CD4-positive, alpha-beta T cell treated with Interleukin-15 for 4 hours (primary cell): Measurements from ENCODE around the gene RAB17.
"Not testable (repeated sequence)": the region's sequence is repeated elsewhere in the genome, so short reads cannot be mapped to it uniquely, and the experiment has no call there.

Experiments used
- DNase-seq: peaks from one replicate; pipeline ENCODE4 v3.0.0-alpha.2; 2020; ENCODE audit warnings: low spot score

The RAB17 gene

DNA sequence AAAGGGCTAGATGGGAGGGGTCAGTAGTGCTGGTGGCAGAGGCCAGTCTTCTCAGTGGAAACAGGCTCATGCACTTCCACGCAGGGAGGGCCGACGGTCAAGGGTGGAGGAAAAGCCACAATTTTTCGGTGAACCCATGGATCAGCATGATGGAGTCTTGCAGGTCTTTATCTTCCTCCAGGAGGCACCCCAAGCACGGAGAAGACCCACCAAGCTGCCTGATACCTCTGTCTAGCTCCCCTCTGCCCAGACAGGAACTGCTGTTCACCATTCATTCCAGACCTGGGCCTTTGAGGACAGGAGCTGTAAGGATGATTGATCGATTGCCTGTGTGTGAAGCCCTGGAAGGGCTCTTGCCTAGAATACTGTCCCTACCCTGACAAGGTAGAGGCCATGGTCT, 34.0 kb upstream of the RAB17 start:
- DNase-seq = no peak

DNA sequence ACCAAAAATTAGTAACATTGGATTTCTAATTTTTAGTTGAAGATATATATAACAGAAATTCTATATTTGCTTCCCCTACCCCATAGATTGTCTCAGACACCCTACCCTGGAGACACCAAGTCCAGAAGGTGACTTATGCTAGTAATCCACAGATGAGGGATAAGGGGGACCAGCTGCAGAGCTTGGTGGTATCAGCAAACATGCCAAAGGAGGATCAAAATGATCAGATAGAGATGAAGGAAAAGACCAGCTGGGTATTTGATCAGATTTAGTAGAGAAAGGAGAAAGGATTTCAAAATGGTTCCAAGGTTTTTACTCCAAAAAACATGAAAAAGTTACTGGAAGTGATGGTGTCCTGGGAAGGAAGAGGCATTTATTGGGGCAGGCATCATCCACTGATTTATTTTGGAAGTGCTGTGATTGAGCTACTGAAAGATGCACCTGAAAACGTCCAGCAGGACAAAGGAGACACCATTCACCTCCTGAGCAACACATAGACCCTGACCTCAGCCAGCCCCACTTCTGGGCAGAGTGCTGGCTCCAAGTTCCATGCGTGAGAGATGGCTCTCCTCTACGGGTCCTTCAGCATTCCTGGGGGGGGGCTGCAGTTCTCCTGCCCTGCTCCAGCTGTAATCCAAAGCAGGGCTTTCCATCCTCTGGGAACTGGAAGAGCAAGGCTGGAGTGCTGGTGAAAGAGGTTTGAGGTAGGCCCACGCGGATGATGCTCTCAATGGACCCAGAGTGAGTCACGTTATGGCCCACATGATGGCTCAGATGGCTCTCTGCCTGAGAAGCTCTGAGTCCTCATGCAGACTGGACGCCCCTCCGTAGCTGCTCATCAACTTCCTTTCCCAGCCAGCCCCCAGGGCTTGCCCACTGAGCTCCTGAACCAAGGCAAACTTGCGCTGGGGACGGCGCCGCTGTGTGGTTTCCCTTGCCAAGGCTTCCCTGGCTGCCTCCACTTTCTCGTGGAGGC, 33.2 kb upstream of the RAB17 start:
- no peak for DNase-seq

DNA sequence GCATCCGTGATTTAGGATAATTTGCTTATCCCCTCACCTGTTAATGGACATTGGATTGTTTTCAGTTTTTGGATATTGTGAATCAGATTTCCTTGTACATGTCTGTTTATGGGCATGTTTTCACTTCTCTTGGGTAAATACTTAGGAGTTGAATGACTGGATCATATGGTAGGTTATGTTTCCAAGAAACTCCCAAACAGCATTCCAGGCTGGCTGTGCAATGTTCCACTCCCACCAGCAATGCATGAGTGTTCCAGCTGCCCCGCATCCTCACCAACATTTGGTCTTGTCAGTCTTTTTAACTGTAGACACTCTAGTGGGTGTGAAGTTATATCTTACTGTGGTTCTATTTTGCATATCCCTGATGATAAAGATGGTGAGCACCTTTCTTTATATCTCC, 27.9 kb upstream of the RAB17 start:
- DNase-seq = no peak

DNA sequence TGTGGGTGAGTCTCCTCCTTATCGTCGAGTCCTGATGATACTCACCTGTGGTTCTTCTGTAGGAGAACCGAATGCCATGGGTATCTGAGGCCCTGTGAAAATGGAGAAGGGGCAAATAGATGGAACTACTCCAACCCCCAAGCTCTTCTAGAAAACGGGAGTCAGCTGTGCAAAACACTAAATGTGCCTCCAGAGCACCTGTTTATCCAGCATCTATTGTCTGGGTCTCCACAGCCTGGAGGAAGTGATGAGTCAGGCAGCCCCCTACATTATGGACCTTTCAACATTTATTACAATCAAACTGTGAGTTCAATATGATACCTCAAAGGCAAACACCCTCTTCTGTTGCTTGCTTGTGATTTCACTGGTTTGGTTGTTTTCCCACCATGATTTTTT, 27.1 kb upstream of the RAB17 start:
- no peak for DNase-seq

DNA sequence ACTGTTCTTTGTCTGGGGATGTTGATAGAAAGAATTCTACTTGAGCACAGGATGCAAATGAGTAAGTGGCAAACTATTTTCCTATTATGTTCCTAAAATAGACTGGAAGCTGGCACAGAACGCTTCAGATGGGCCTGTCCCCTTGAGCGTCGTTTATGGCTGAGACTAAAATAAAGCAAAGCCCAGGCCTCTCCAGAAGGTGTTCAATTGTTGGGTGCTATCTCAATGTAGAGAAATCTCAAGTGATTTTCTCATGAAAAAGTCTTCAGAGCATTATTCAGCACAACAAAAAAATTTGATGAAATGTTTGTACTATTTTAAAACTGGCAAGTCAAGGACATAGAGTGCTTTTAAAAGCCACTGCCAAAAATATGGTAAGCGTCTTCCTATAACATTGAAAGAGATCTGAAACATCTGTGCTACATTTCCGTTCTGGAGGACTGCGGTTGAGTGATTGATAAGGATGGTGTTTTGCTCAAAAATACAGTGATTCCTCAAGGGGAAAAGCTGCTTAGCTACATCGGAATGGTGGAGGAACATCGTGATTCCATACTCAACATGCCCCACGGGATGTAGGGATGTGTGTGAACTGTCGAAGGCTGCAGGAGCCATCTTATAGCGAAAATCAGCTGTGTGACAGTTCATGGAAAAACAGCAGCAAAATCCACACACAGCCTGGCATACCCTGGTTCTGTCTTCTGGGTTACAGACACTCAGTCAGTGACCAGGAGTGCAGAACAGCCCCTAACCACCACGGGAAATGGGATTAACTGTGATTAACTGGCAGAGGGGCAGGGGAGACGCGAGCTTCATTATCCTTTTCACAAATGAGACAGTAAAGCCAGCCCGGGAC, 26.4 kb upstream of the RAB17 start:
- no peak for DNase-seq

DNA sequence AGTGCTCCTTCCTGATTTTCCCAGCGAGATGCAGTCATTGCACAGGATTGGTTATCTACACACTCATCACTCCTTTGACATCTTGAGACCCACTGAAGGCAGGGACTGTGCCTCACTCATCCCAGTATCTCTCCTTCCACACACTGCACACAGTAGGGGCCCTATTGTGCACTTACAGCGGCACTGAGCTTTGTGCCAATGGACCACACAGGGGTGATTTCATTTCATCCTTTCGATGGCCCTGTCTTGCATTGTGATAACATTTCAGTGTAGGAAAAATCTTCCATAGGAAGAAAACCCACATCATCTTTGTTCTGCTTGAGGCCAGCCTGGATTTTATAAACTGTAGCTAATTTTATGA, 25.8 kb upstream of the RAB17 start:
- DNase-seq = no peak

DNA sequence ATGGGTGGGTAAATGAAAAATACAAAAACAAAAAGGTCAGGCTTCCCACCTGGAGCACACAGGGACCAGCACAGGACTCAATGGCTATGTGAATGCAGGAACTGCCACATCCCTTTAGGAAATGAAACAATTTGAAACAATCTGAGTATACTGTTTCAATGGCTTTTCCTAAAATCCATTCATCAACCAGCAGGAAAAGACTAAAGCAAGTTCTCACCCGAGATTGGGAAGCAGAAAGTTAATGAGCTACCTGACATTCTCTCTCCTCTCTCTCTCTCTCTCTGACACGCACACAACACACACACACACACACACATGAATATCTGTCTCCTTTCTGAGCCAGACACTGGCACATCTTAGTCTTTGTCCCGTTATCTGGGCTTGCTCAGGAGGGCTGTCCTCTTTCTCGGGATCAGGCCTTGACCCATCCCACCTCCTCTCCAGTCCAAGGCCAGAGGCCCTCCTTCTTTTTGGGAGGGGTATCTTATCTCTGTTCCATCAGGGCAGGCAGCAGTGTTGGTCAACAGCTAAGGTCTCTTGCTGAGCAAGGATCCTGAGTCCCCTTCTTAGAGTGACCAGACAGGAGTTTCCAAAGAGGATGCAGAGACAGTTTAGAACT, 25.2 kb upstream of the RAB17 start:
- DNase-seq = no peak

DNA sequence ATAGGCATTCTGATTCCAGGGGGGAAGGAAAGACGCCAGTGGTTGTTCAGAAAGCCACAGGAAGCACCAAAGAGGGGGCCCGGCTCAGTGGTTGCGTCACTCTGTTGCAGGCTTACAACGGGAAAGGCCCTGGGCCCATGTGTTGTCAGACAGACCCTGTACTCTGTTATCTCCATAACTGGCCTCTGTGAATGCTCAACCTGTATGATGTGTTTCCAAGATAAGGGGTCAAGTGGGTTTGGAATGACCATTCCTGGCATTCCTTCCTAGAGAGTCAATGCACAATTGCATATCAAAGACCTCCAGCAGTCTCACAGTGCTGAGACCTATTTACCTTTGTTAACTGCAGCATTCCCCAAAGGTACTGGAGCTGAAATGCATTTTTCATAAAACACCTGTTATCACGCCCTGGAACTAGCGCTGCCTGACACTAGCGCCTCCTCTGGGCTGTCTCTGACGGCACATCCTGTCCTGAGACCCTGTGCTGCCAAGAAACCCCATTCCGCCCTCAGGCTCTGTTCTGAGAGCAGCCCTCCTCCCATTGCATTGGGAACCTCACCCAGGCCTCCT, 23.7 kb upstream of the RAB17 start:
- DNase-seq = no peak

DNA sequence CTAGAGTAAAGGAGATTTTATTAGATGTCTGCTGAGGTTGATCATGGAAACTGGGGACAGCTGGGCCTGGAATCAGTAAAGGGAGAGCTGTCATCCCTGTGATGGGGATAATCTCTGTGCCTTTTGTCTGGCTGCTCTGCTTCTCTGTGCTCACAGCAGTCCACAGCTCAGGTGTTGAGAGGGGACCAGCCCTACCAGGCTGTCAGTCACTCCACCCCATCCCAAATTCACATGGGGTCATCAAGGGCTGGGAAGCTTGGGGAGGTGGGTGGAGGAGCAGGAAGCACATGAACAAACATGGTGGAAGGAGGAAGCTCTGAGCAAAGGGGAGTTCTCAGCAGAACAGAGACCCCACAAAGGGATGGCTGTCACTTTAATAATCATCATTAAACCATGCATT, 23.1 kb upstream of the RAB17 start:
- no peak for DNase-seq

DNA sequence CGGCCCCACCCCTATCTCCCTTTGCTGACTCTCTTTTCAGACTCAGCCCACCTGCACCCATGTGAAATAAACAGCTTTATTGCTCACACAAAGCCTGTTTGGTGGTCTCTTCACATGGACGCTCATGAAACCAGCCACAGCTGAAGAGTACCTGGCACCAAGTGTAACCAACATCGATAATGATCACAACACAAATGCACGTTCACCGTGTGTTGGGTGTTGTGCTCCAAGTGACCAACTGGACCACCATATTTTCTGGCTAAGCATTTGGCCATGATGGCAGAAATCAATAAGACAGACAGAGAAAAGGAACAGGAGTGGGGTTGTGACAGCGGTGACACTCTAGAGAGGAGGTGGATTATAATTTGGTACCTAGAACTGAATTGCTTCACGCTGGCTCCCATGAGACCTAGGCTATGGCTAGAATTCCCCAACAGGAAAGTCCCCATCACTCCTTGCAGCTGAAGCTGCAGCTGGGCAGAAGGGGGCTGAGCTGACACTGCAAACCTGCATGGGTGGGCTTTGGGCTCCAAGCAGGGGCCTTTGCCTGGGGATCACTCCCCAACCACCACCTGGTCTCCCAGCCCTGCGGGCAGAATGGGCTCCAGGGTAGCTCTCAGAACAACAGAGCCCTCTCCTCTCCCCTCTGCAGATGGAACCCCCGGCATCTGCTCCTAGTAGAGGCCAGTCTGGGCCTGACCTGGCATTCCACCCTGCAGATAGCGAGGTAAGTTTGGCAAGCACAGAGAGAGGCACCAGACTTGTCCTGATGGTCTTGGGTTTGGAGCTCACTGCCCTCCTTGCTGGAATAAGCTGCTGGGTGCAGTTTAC, 22.2 kb upstream of the RAB17 start:
- DNase-seq = no peak

DNA sequence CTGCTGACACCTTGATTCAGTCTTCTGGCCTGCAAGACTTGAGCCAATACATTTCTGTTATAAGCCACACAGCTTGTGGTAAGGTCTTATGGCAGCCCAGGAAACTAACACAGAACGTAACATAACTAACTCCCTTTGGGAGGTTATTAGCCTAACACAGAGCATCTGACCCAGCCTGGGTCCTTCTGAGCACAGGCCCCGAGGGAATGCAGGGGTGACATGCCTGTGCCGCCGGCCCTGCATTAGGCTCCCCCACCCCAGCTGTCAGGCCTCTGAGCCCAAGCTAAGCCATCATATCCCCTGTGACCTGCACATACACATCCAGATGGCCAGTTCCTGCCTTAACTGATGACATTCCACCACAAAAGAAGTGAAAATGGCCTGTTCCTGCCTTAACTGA, 16.0 kb upstream of the RAB17 start:
- DNase-seq = not testable (repeated sequence)

DNA sequence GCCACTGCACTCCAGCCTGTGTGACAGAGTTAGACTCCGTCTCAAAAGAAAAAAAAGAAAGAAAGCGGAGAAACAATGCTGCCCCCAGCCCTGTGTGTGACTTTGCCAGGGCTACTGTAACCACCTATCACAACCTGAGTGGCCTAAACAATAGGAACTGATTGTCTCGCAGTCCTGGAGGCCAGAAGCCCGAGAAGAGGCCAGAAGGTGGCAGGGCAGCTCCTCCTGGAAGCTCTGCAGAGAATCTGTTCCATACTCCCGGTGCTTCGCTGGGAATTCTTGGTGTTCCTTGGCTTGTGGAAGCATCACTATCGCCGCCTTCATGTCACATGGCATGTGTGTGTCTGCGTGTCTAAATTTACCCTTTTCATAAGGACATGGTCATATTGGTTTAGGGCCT, 14.4 kb upstream of the RAB17 start:
- no peak for DNase-seq

DNA sequence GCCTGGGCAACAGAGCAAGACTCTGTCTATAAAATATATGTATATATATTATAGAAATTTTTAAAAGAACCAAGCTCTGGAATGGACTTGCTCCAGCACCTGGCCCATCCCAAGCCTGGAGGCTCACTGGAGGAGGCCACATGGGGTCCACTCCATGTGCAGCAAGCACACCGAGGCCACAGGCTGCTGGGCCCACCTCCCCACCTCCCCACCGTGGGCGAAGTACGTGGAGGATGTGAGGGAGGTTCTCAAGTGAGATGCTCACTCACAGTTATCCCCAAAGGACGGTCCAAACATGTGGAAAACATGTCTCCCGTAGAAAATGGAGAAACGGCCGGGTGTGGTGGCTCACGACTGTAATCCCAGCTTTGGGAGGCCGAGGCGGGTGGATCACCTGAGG, 13.9 kb upstream of the RAB17 start:
- DNase-seq = no peak

DNA sequence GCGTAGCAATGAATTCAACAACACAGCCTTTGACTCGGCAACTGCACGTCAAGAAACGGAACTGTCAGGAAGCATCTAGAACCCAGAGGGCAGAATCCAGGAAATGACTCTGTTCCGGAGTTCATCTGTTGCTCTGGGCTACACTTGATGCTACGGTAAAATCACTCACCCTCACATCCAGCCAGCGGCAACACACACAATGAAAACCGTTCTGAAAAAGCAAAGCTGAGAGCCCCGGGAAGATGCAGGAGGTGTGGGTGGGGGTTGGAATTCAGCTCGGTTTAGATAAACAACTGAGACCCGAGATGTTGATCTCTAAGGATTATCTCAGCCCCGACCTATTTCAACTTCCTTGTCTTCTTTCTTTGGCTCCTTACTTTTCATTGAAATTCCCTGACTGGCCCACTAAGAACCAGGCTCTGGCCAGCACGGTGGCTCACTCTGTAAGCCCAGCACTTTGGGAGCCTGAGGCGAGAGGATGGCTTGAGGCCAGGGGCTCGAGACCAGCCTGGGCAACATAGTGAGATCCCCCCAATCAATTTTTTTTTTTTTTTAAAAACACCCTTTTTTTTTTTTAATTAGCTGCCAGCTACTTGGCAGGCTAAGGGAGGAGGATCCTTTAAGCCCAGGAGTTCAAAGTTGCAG, 13.3 kb upstream of the RAB17 start:
- DNase-seq = peak; percentile 65

DNA sequence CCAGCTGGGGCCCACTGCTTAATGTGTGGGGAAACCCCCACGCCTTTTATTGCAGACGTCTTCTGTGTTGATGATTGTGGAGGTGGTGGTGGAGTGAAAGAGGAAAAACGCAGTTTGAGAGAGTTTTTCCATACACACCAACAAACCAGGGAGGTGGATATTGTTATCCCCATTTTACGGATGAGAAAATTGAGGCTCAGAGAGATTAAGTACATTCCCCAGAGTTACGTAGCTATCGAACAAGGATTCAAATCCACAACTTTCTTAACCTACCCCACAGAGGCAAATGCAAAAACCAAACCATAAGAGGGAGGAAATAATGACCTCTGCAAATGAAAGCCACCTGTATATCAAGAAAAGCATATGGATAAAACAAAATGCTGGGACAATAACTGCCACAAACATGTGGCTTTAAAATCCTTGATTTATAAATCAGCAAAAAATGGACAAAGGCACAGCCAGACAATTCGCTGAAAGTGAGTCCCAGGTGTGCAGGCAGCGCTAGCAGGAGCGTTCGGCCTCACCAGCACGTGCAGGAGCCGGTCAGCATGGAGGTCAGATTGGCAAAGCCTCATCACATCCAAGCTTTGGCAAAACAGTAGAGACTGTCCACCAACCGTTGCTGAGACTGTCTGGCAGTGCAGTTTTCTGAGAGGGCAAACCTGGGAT, 12.6 kb upstream of the RAB17 start:
- no peak for DNase-seq

DNA sequence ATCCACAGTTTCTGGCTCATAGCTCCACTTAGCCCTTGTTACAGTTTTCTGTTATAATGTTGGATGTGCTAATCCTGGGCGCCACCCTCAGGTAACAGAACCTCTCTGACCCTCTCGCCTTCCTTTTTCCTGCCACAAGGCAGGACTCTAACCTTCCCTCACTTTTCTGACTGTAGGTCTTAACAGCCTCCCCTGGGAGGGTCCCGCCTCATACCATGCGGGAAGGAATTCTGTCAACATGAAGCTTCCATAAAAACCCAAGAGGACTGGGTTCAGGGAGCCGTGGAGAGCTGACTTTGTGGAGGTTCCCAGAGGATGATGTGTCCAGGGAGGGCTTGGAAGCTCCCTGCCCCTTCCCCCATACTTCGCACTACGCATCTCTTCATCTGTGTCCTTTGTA, 11.9 kb upstream of the RAB17 start:
- no peak for DNase-seq

DNA sequence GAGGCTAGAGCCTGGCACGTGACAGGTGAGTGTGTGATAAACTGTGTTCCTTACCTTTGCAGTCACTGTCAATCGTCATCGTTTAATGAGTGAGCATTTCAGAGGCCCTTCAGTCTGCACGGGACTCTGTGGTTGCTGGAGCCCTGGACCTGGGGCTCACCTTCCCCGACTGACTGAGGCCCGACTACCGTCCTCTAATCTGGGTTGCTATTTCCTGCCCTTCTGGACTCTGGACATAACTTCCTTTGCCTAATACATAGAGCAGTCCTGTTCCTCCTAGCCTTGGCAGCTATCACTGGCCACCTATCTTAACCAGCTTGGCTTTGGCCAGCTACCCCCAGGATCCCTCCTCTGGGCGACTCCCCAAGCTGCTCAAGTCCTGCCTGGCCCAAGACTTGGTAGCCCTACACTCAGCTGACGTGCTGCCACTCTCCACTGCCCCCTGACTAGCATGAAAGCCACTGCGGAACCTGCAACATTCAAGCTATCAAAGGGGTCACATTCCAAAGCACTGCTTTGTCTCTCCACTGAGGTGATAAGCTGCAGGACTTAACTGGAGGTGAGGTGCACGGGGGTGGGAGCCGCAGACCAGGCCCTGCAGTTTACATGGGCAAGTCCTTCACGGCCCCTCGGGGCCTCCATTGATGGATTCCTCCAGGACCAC, 11.1 kb upstream of the RAB17 start:
- no peak for DNase-seq

DNA sequence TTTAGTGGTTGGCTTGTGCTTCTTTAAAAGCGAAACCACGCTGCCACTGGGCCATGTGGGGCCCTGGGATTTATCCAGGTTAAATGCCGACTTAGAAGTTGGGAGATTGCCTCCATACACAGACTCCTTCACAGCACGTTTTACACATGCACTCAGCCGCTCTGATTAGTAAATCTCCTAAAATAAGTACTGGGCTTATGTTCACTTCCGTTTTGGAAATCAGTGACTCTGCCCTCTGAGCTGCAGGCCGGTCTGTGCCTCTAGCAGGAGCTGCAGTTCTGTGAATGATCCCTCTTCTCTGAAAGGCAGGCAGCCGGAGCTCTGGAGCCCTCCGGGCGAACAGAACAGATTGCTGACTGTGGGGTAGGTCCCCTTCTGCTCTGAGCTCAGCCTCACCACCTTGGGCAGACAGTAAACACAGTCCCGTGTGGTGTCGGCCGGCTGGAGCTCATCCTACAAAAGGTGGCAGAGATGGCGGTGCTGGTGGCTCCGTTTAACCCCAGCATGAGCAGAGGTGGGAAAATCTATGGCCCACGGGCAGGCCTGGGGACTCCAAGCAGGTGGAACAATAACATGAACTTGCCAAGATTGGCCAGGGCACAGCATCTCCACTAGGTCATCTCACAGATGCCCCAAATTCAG, 9.8 kb upstream of the RAB17 start:
- DNase-seq = no peak

DNA sequence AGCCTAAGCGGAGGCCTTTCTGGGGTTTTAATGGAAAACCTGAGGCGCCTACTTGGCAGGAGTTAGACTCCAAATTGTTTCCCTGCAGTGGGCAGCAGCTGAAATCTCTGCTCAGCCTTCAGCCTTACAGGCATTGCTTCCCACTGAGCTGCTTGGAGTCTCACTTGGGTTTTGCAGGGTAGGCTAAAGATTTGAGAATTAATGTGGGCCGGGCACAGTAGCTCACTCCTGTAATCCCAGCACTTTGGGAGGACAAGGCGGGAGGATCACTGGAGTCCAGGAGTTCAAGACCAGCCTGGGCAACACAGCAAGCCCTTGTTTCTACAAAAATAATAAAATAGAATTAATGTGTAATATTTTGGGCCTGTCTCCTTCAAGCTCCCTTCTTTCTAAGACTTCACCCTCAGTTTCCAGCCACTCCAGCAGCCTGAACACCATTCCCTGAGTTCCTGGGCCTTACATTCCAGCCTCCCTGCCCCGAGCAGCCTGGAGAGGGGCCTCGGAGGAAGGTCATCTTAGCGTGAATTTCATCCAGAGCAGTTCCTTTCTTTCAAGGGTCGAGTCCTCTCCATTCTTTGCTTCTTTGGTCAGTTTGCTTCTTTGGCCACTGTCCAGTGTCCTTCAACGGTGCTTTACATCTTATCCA, 9.1 kb upstream of the RAB17 start:
- DNase-seq = no peak
